Measurements from ENCODE around the gene CABYR. TPM values are rescaled to one million over a fixed set of nuclear protein-coding genes. Genes with fewer than 3 reads are reported as not detected.

CABYR gene
- total RNA-seq, 1 donor from 2014 or later, result not detected

DNA sequence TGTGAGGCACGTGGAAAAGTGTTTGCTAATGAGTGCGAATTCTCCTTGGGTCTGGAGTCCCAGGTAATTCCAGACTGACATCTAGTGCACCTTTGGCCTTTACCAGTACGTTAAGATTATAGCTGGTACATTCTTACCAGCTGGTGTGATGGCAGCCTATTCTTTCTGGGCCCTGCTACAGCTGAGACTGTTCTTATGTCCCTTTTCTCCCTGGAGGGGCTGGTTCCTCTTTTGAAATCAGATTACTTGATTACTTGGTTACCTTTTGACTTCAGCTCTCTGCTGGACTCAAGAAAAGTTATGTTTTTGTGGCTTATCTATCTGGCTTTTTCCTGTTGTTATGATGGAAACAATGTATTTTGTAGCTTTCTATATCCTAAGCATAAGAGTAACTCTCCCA is 14.5 kb downstream of the CABYR start:
- TF ChIP-seq, protein P1, sequence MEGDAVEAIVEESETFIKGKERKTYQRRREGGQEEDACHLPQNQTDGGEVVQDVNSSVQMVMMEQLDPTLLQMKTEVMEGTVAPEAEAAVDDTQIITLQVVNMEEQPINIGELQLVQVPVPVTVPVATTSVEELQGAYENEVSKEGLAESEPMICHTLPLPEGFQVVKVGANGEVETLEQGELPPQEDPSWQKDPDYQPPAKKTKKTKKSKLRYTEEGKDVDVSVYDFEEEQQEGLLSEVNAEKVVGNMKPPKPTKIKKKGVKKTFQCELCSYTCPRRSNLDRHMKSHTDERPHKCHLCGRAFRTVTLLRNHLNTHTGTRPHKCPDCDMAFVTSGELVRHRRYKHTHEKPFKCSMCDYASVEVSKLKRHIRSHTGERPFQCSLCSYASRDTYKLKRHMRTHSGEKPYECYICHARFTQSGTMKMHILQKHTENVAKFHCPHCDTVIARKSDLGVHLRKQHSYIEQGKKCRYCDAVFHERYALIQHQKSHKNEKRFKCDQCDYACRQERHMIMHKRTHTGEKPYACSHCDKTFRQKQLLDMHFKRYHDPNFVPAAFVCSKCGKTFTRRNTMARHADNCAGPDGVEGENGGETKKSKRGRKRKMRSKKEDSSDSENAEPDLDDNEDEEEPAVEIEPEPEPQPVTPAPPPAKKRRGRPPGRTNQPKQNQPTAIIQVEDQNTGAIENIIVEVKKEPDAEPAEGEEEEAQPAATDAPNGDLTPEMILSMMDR (IDR thresholded peaks at IDR 0.05; ENCODE audit: borderline replicate concordance), result no peak
- intact Hi-C loops (cut with micrococcal nuclease), result no loop called here
- Histone ChIP-seq H3K27me3 (ENCODE audit: low read depth) (no peaks in the 10 kb centered on the region), H3K4me1 (no peaks in the 10 kb centered on the region), H3K27ac (replicated peaks) (no peak overlapping the region), H3K4me3 (no peak overlapping the region), H3K36me3 (peaks cover 57% of the 10 kb centered on the region), H3K9me3 (replicated peaks) (no peaks in the 10 kb centered on the region)
- DNase-seq, result no peak

DNA sequence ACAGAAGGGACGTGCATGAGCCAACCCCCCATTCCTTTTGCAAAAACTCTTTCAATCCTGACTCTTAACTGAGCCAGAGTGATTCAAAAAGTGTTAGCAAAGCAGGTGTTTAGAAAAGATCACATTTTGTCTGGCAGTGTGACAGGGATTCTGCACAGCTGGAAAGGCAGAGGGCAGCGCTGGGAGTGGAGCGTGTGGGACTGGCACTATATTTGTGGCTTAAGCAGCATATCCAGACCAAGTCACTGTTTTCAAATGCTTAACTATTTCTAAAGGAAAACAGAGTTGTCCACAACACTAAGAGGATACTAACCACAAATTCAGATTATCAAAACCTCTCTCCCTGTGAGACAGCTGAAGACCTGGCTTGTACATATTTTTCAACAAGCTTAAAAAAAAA is 19.0 kb downstream of the CABYR start:
- no peaks in the 10 kb centered on the region for H3K27me3 ChIP-seq (ENCODE audit: low read depth)
- H3K36me3 ChIP-seq, result peaks cover 85% of the 10 kb centered on the region
- H3K9me3 ChIP-seq (replicated peaks), result no peaks in the 10 kb centered on the region
- DNase-seq, result no peak
- TF ChIP-seq, protein P1 (IDR thresholded peaks at IDR 0.05; ENCODE audit: borderline replicate concordance), result no peak
- no peak overlapping the region for H3K27ac ChIP-seq (replicated peaks)
- no peak overlapping the region for H3K4me3 ChIP-seq
- H3K4me1 ChIP-seq, result peaks cover 7% of the 10 kb centered on the region
- intact Hi-C loops (cut with micrococcal nuclease), result no loop called here

DNA sequence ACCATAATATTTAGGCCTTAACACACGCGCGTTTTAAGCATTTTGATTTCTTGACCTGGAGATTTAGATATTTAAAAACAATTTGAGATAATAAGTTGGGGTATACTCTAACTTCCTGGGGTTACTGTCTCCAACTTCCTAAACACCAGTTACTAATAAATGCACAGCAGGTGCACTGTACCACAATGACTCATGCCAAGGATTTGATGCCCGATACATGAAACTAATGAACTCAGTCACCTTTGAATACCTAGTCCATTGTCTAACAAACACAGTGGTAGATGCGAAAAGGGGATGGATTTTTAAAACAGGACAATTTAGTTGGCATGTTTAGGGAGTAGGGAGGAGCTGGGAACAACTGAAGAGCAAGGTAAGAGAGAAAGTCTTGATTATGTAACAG is 21.2 kb downstream of the CABYR start:
- peaks cover 91% of the 10 kb centered on the region for H3K36me3 ChIP-seq
- H3K4me1 ChIP-seq, result peaks cover 7% of the 10 kb centered on the region
- intact Hi-C loops (cut with micrococcal nuclease), result loop anchor here (10.0 kb wide), 1 partner anchor 115 kb away; no protein-coding TSS in a partner anchor
- no peak overlapping the region for H3K27ac ChIP-seq (replicated peaks)
- TF ChIP-seq, protein P1 (IDR thresholded peaks at IDR 0.05; ENCODE audit: borderline replicate concordance), result no peak
- DNase-seq, result no peak
- no peaks in the 10 kb centered on the region for H3K27me3 ChIP-seq (ENCODE audit: low read depth)
- no peak overlapping the region for H3K4me3 ChIP-seq
- no peaks in the 10 kb centered on the region for H3K9me3 ChIP-seq (replicated peaks)

DNA sequence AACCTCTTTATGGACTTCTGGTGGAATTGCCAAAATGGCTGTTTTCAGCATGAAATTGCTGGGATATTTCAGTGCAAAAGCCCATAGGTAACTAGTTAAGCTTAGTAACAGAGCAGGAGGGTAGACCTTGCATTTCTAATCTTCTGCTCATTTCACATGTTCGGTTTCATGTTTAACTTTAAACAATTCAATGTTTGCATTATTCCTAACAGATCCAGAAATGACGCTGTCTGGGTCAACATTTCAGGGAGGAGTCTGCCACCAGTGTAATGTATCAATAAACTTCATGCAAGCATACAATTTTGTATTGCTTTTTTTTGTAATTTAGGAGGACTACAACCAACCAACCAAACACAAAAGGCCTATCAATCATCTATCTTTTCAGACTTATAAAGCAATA is 22.4 kb downstream of the CABYR start:
- H3K9me3 ChIP-seq (replicated peaks), result no peaks in the 10 kb centered on the region
- TF ChIP-seq, protein P1 (IDR thresholded peaks at IDR 0.05; ENCODE audit: borderline replicate concordance), result no peak
- DNase-seq, result no peak
- H3K4me3 ChIP-seq, result no peak overlapping the region
- intact Hi-C loops (cut with micrococcal nuclease), result loop anchor here (10.0 kb wide), 1 partner anchor 113 kb away; no protein-coding TSS in a partner anchor
- no peaks in the 10 kb centered on the region for H3K27me3 ChIP-seq (ENCODE audit: low read depth)
- peaks cover 7% of the 10 kb centered on the region for H3K4me1 ChIP-seq
- no peak overlapping the region for H3K27ac ChIP-seq (replicated peaks)
- peaks cover 93% of the 10 kb centered on the region for H3K36me3 ChIP-seq

DNA sequence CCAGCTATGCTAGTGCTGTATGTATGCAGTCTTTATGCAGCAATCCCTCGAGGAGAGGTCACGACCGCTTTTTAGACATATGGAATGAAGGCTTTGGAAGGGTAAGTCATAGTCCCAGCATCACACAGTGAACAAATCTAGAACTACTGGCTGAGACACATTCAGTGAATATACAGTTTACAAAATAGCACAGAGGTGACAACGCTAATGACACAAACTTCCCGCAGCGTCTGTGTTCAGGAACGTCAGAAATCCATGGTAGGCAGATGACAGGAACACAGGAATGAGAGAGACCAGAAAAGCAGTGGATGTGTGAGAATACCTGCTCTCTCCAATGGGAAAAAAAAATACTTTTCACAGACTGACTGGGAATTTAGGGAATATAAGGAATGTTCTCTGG is 29.6 kb downstream of the CABYR start:
- TF ChIP-seq, protein P1 (IDR thresholded peaks at IDR 0.05; ENCODE audit: borderline replicate concordance), result no peak
- no peaks in the 10 kb centered on the region for H3K27me3 ChIP-seq (ENCODE audit: low read depth)
- H3K9me3 ChIP-seq (replicated peaks), result no peaks in the 10 kb centered on the region
- H3K36me3 ChIP-seq, result peaks cover 82% of the 10 kb centered on the region
- H3K4me3 ChIP-seq, result no peak overlapping the region
- no peaks in the 10 kb centered on the region for H3K4me1 ChIP-seq
- intact Hi-C loops (cut with micrococcal nuclease), result loop anchor here (10.0 kb wide), 1 partner anchor 106 kb away; no protein-coding TSS in a partner anchor
- DNase-seq, result no peak
- H3K27ac ChIP-seq (replicated peaks), result no peak overlapping the region
